K562 (cell line): Measurements from ENCODE around the gene NET1.

ENCODE experiments used
- ATF1 ChIP-seq, 2 experiments: fragments of 450-650 bp in 1 of 2; IDR thresholded peaks; 2 replicates each; pipeline ENCODE4 v1.6.1; 2016; ENCODE audit warnings: missing compliant biosample characterization in 1 of 2, missing genetic modification characterization in 1 of 2
- BCL6 ChIP-seq: fragments of 250-450 bp; sonication (Bioruptor Pico); IDR thresholded peaks from 2 replicates; pipeline ENCODE4 v1.4.0; 2020
- CBX2 ChIP-seq: fragments of 200-600 bp; sonication (generic); IDR thresholded peaks from one replicate; pipeline ENCODE4 v1.6.1; 2012; ENCODE audit warnings: mild to moderate bottlenecking, low read length, inconsistent platforms; ENCODE audit not compliant: insufficient read depth, poor library complexity, severe bottlenecking
- CTCF ChIP-seq, 3 experiments: IDR thresholded peaks in 2 of 3; conservative IDR thresholded peaks in 1 of 3; 2 replicates each; pipeline ENCODE4 v1.5.1; 2011 to 2012; ENCODE audit warnings: low read length in 3 of 3, mild to moderate bottlenecking in 3 of 3, control low read depth in 2 of 3, improper control_type of control experiment in 1 of 3, inconsistent platforms in 1 of 3, low read depth in 1 of 3, mixed read lengths in 1 of 3, moderate library complexity in 1 of 3; ENCODE audit not compliant: insufficient read depth in 2 of 3
- HDAC6 ChIP-seq: IDR thresholded peaks from 2 replicates; pipeline ENCODE4 v1.6.1; 2012; ENCODE audit warnings: low read depth, mild to moderate bottlenecking, control low read depth, inconsistent platforms, low read length, moderate library complexity
- PCBP1 ChIP-seq: fragments of 200-400 bp; formaldehyde crosslinking; IDR thresholded peaks from 2 replicates; pipeline ENCODE4 v1.6.1; 2018; ENCODE audit warnings: mild to moderate bottlenecking, low read depth, low read length; ENCODE audit not compliant: poor library complexity, severe bottlenecking
- POLR2A ChIP-seq: fragments of 450-650 bp; conservative IDR thresholded peaks from 2 replicates; pipeline ENCODE4 v1.6.1; 2016
- POLR2AphosphoS5 ChIP-seq: IDR thresholded peaks from 2 replicates; pipeline ENCODE4 v1.6.1; 2011; ENCODE audit warnings: mild to moderate bottlenecking, low read depth, low read length, moderate library complexity; ENCODE audit not compliant: control insufficient read depth, insufficient read depth
- SMAD4 ChIP-seq: fragments of 250-450 bp; sonication (Bioruptor Pico); conservative IDR thresholded peaks from 2 replicates; pipeline ENCODE4 v1.8.0; 2021; ENCODE audit warnings: inconsistent platforms, mild to moderate bottlenecking, moderate library complexity
- SPI1 ChIP-seq: IDR thresholded peaks from 2 replicates; pipeline ENCODE4 v1.6.1; 2011; ENCODE audit warnings: low read depth, low read length, control low read depth, borderline replicate concordance
- ZBTB7A ChIP-seq: IDR thresholded peaks from 2 replicates; pipeline ENCODE4 v1.6.1; 2011; ENCODE audit warnings: low read depth, mild to moderate bottlenecking, low read length, moderate library complexity, borderline replicate concordance; ENCODE audit not compliant: control insufficient read depth
- TF ChIP-seq, protein P1 (sequence below): fragments of 450-650 bp; formaldehyde crosslinking; IDR thresholded peaks from 2 replicates; pipeline ENCODE4 v1.4.0; 2020; ENCODE audit warnings: mild to moderate bottlenecking, moderate library complexity
- TF ChIP-seq, protein P2 (sequence below), 2 experiments: IDR thresholded peaks in 1 of 2; conservative IDR thresholded peaks in 1 of 2; 2 replicates each; pipeline ENCODE4 v1.6.1; 2016; ENCODE audit warnings: low read depth in 2 of 2, mild to moderate bottlenecking in 1 of 2, missing compliant biosample characterization in 1 of 2, missing genetic modification characterization in 1 of 2, moderate library complexity in 1 of 2

DNA sequence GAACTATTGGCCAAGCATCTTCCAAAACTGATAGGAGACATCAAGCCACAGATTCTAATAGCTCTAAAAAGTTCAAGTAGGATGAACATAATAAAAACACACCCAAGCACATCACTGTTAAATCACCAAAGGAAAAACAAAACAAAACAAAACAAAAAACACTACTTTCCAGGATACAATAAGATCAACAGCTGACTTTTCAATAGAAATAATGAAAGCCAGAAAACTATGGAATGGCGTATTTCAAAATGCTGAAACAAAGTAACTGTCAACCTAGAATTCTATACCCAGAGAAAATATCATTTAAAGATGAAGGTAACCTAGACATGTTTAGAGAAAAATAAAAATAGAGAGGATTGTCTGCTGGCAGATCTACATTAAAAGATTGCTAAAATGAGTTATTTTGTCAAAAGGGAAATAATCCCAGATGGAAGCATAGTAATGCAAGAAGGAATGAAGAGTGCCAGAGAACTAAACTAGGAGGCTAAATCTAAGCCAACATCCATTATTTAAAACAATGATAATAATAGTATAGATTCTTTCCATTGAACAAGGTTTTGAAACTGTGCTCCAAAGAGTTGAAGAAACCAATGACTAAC lies 21.7 kb upstream of the NET1 start:
- TF ChIP-seq CBX2 (no peak), ATF1 (CRISPR knock-in tag; IDR thresholded peaks at IDR 0.05) (no peak), ATF1 (tag; IDR thresholded peaks at IDR 0.05) (no peak), ZBTB7A (no peak), BCL6 (no peak), POLR2A (no peak), HDAC6 (no peak), SPI1 (no peak), CTCF (IDR thresholded peaks at IDR 0.05 in 2 of 3, conservative IDR thresholded peaks at IDR 0.05 in 1 of 3; ENCODE audit: insufficient read depth in 2 of 3, low read depth in 1 of 3, low read length in 3 of 3) (no peak), PCBP1 (no peak), SMAD4 (no peak), POLR2AphosphoS5 (no peak)
- TF ChIP-seq, protein P1, sequence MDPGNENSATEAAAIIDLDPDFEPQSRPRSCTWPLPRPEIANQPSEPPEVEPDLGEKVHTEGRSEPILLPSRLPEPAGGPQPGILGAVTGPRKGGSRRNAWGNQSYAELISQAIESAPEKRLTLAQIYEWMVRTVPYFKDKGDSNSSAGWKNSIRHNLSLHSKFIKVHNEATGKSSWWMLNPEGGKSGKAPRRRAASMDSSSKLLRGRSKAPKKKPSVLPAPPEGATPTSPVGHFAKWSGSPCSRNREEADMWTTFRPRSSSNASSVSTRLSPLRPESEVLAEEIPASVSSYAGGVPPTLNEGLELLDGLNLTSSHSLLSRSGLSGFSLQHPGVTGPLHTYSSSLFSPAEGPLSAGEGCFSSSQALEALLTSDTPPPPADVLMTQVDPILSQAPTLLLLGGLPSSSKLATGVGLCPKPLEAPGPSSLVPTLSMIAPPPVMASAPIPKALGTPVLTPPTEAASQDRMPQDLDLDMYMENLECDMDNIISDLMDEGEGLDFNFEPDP: no peak
- TF ChIP-seq, protein P2, sequence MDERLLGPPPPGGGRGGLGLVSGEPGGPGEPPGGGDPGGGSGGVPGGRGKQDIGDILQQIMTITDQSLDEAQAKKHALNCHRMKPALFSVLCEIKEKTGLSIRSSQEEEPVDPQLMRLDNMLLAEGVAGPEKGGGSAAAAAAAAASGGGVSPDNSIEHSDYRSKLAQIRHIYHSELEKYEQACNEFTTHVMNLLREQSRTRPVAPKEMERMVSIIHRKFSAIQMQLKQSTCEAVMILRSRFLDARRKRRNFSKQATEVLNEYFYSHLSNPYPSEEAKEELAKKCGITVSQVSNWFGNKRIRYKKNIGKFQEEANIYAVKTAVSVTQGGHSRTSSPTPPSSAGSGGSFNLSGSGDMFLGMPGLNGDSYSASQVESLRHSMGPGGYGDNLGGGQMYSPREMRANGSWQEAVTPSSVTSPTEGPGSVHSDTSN (CRISPR knock-in tag; IDR thresholded peaks at IDR 0.05; ENCODE audit: low read depth): no peak
- TF ChIP-seq, protein P2 (tag; conservative IDR thresholded peaks at IDR 0.05; ENCODE audit: low read depth): no peak
